A549 treated with GW870086 at 1 μM for 4 hours (cell line): Measurements from ENCODE around the gene DSE. TPM values are rescaled to one million over a fixed set of nuclear protein-coding genes. Genes with fewer than 3 reads are reported as not detected.

ENCODE experiments used
- total RNA-seq: library from RNA; stranded (reverse); fragments of 200-300 nt; extraction: Qiagen RNA extraction; gene quantifications from 5 replicates; pipeline ENCODE4 v1.2.3, GENCODE V29; 2022; ENCODE audit warnings: low read depth

Gene DSE
- 11.1 to 15.3 TPM (median 14.7 TPM) in 5 replicates for total RNA-seq

DNA sequence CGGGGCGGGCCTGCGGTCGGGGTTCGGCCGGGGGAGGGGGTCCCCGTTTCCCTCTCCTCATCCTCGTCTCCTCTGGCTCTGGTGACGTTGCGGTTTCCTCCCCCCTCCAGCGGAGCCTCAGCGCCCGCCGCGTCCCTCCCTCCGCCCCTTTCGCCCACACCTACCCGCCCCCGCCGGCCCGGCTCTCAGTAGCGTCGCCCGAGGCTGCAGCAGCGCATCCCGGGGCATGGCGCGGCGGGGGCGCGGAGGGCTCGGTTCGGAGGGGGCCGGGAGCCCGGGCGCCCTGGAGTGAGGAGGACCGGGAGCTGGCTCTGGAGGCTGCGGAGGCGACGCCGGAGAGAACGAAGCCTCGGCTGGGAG, at the start of gene DSE:
DSE (plus strand) TSS at position 188 of the 360 bp plus-strand sequence. CDS start 28,304 bp downstream, outside the sequence.

GRCh38 chr6:116461331-116461931, 90.7 kb downstream of the DSE start, which contains the start of gene CALHM6:
TSS of gene CALHM6 (plus strand) at chr6:116461375. CDS start at chr6:116461930, 555 bp downstream.

Other genes starting within 250 kb of the DSE start
- gene COL10A1, start 244.8 kb upstream of the DSE start, total RNA-seq: not detected in 5 replicates
- 2.7 to 3.5 TPM (median 3.2 TPM) in 5 replicates for gene TSPYL4, start 116.9 kb upstream of the DSE start, total RNA-seq
- 25.3 to 29.6 TPM (median 28.3 TPM) in 5 replicates for gene TSPYL1, start 91.0 kb upstream of the DSE start, total RNA-seq
- 0.34 TPM in 1 of 5 replicates, not detected in the others for gene CALHM6, start 90.4 kb downstream of the DSE start, total RNA-seq
- gene CALHM5, start 140.7 kb downstream of the DSE start, total RNA-seq: 0.02 to 0.10 TPM (median 0.05 TPM) in 5 replicates
- not detected in 5 replicates for gene TRAPPC3L, start 174.7 kb downstream of the DSE start, total RNA-seq
- not detected in 5 replicates for gene CALHM4, start 182.8 kb downstream of the DSE start, total RNA-seq
- 24.0 to 42.7 TPM (median 37.2 TPM) in 5 replicates for gene RWDD1, start 200.6 kb downstream of the DSE start, total RNA-seq
- gene RSPH4A, start 245.5 kb downstream of the DSE start, total RNA-seq: 0.19 to 0.27 TPM (median 0.24 TPM) in 5 replicates